Left lung (tissue), 10 donors: Measurements from ENCODE around the gene RNF103. TPM values are rescaled to one million over a fixed set of nuclear protein-coding genes. Genes with fewer than 3 reads are reported as not detected.
"Not testable (repeated sequence)": the region's sequence is repeated elsewhere in the genome, so short reads cannot be mapped to it uniquely, and the experiment has no call there.

Experiments used
- ATAC-seq: fragments of 200-7000 bp; cut with Tn5 transposase; one replicate; pipeline ENCODE4 v1.9.1; 2020; ENCODE audit warnings: moderate library complexity
- DNase-seq, 4 donors: peaks; one replicate each; pipeline ENCODE4 v3.0.0-alpha.2; 2013 to 2020
- H3K27ac ChIP-seq, 2 donors: fragments of 200-600 bp; sonication (generic) in 1 of 2; one replicate each; pipeline versions ENCODE4 v1.5.0 to v1.8.0; 2020 to 2021
- H3K27me3 ChIP-seq, 2 donors: fragments of 200-600 bp; sonication (generic) in 1 of 2; one replicate each; pipeline versions ENCODE4 v1.5.0 to v1.8.0; 2020 to 2021
- H3K36me3 ChIP-seq, 2 donors: fragments of 200-600 bp; sonication (generic) in 1 of 2; one replicate each; pipeline versions ENCODE4 v1.5.0 to v1.8.0; 2020 to 2021
- H3K4me1 ChIP-seq, 2 donors: fragments of 200-600 bp; one replicate each; pipeline ENCODE4 v1.8.0; 2021
- H3K4me3 ChIP-seq, 2 donors: fragments of 200-600 bp; sonication (generic) in 1 of 2; one replicate each; pipeline versions ENCODE4 v1.5.0 to v1.8.0; 2020 to 2021; ENCODE audit warnings: mild to moderate bottlenecking in 1 of 2
- H3K9me3 ChIP-seq, 2 donors: fragments of 200-600 bp; sonication (generic) in 1 of 2; one replicate each; pipeline versions ENCODE4 v1.5.0 to v1.8.0; 2020 to 2021
- CTCF ChIP-seq, 2 donors: fragments of 200-600 bp; sonication (generic) in 1 of 2; IDR thresholded peaks; one replicate each; pipeline versions ENCODE4 v1.5.0 to v1.8.0; 2021; ENCODE audit warnings: antibody characterized with exemption in 2 of 2
- intact Hi-C, 2 donors: fragments of 100-400 bp; cut with DNase I; formaldehyde crosslinking; loops; one replicate each; pipeline versions ENCODE4 v1.11.2 to v1.14.2; 2022
- polyA plus RNA-seq, 6 donors: library from polyadenylated mRNA; unstranded; fragments of 120-200 nt; gene quantifications; one replicate each; pipeline ENCODE4 v1.2.1, GENCODE V29; 2013; ENCODE audit not compliant: insufficient read length in 6 of 6
- total RNA-seq, 2 donors: library from RNA; stranded (reverse); fragmentation: NEBNext Ultra II Directional; extraction: Animal tissue kit (Norgen Biotek cat#: 25700); gene quantifications; one replicate each; pipeline ENCODE4 v1.2.1, GENCODE V29; 2021
- donor health status: DM: no; HTN: yes; CAD: no.
- donor health status: DM: no; HTN: no; CAD: no.

RNF103 gene
- total and polyA plus RNA-seq, 8 donors = 21.6 to 46.5 (median 38.8) TPM

- DNase-seq (peak in 2 of 4 donors; percentile 8 to 37), ATAC-seq (peak; percentile 52)
- intact Hi-C loops = no loop called here
- H3K9me3 ChIP-seq = no peaks in the 10 kb centered on the region
- no peaks in the 10 kb centered on the region for H3K27me3 ChIP-seq
- no peaks in the 10 kb centered on the region for H3K36me3 ChIP-seq
- H3K27ac ChIP-seq = no peak overlapping the region
- H3K4me3 ChIP-seq = no peak overlapping the region
- peaks cover 0 to 6% of the 10 kb centered on the region in 2 donors for H3K4me1 ChIP-seq
- TF ChIP-seq CTCF (IDR thresholded peaks at IDR 0.05) = no peak
Measured at GRCh38 chr2:86671337-86671981, 47.8 kb upstream of the RNF103 start.

GRCh38 chr2:86669323-86669722, 45.7 kb upstream of the RNF103 start:
- H3K9me3 ChIP-seq, DNase-seq, H3K4me3 ChIP-seq, H3K4me1 ChIP-seq, H3K36me3 ChIP-seq, H3K27me3 ChIP-seq, ATAC-seq, H3K27ac ChIP-seq, intact Hi-C loops: not testable (repeated sequence)

- Histone ChIP-seq H3K4me3 (no peak overlapping the region), H3K4me1 (no peaks in the 10 kb centered on the region), H3K36me3 (no peaks in the 10 kb centered on the region), H3K27ac (no peak overlapping the region), H3K27me3 (no peaks in the 10 kb centered on the region), H3K9me3 (peaks cover 0 to 10% of the 10 kb centered on the region in 2 donors)
- intact Hi-C loops = no loop called here
- no peak for ATAC-seq
- DNase-seq = no peak
- no peak for TF ChIP-seq CTCF (IDR thresholded peaks at IDR 0.05)
Measured at GRCh38 chr2:86661333-86661732, 37.7 kb upstream of the RNF103 start.

GRCh38 chr2:86650188-86650587, 26.5 kb upstream of the RNF103 start:
- H3K27ac ChIP-seq = no peak overlapping the region
- no peaks in the 10 kb centered on the region for H3K27me3 ChIP-seq
- no peaks in the 10 kb centered on the region for H3K4me1 ChIP-seq
- TF ChIP-seq CTCF (IDR thresholded peaks at IDR 0.05) = no peak
- no peaks in the 10 kb centered on the region for H3K36me3 ChIP-seq
- H3K9me3 ChIP-seq = peaks cover 0 to 19% of the 10 kb centered on the region in 2 donors
- intact Hi-C loops = no loop called here
- no peak for ATAC-seq
- no peak for DNase-seq
- H3K4me3 ChIP-seq = no peak overlapping the region

GRCh38 chr2:86649119-86649947, 25.7 kb upstream of the RNF103 start:
- H3K27me3 ChIP-seq = no peaks in the 10 kb centered on the region
- no peak overlapping the region for H3K27ac ChIP-seq
- TF ChIP-seq CTCF (IDR thresholded peaks at IDR 0.05) = no peak
- H3K9me3 ChIP-seq = peaks cover 0 to 19% of the 10 kb centered on the region in 2 donors
- H3K4me3 ChIP-seq = no peak overlapping the region
- intact Hi-C loops = no loop called here
- DNase-seq (peak in 1 of 4 donors; percentile 17), ATAC-seq (no peak)
- no peaks in the 10 kb centered on the region for H3K4me1 ChIP-seq
- no peaks in the 10 kb centered on the region for H3K36me3 ChIP-seq
